AG08396 (cell line): Measurements from ENCODE around the gene CSTF1.
"Not testable (repeated sequence)": the region's sequence is repeated elsewhere in the genome, so short reads cannot be mapped to it uniquely, and the experiment has no call there.

Experiments used
- DNase-seq: peaks from one replicate; pipeline ENCODE4 v3.0.0; 2012; ENCODE audit warnings: low spot score, mixed read lengths

Gene CSTF1

GRCh38 chr20:56369179-56369578 is 23.3 kb upstream of the CSTF1 start:
- no peak for DNase-seq

- no peak for DNase-seq
Measured at GRCh38 chr20:56371977-56372376, 20.5 kb upstream of the CSTF1 start.

GRCh38 chr20:56372850-56373249 is 19.6 kb upstream of the CSTF1 start:
- DNase-seq = no peak

- peak; percentile 75 for DNase-seq
Measured at GRCh38 chr20:56373942-56374341, 18.5 kb upstream of the CSTF1 start.

GRCh38 chr20:56376331-56376730 is 16.1 kb upstream of the CSTF1 start:
- DNase-seq = no peak

GRCh38 chr20:56378386-56378785 is 14.1 kb upstream of the CSTF1 start:
- no peak for DNase-seq

- DNase-seq = peak; percentile 17
Measured at GRCh38 chr20:56380375-56380774, 12.1 kb upstream of the CSTF1 start.

GRCh38 chr20:56381501-56381900 is 10.9 kb upstream of the CSTF1 start:
- DNase-seq = no peak

- DNase-seq = no peak
Measured at GRCh38 chr20:56382696-56383095, 9.7 kb upstream of the CSTF1 start.

- DNase-seq = no peak
Measured at GRCh38 chr20:56383334-56383733, 9.1 kb upstream of the CSTF1 start.

- no peak for DNase-seq
Measured at GRCh38 chr20:56385130-56385529, 7.3 kb upstream of the CSTF1 start.

- DNase-seq = no peak
Measured at GRCh38 chr20:56386219-56386618, 6.2 kb upstream of the CSTF1 start.

- no peak for DNase-seq
Measured at GRCh38 chr20:56388882-56389281, 3.6 kb upstream of the CSTF1 start.

GRCh38 chr20:56389807-56390206 is 2.6 kb upstream of the CSTF1 start:
- no peak for DNase-seq

GRCh38 chr20:56390396-56390795 is 2.0 kb upstream of the CSTF1 start:
- not testable (repeated sequence) for DNase-seq

- DNase-seq = no peak
Measured at GRCh38 chr20:56391037-56391436, 1.4 kb upstream of the CSTF1 start.

GRCh38 chr20:56391596-56392131 is 781 bp upstream of the CSTF1 start:
- no peak for DNase-seq

- DNase-seq = no peak
Measured at GRCh38 chr20:56392881-56393482, 537 bp downstream of the CSTF1 start.

GRCh38 chr20:56393653-56394052 is 1.2 kb downstream of the CSTF1 start:
- DNase-seq = no peak

- no peak for DNase-seq
Measured at GRCh38 chr20:56395166-56395565, 2.7 kb downstream of the CSTF1 start.

- DNase-seq = peak; percentile 42
Measured at GRCh38 chr20:56400001-56400640, 7.7 kb downstream of the CSTF1 start.

GRCh38 chr20:56403465-56403864 is 11.0 kb downstream of the CSTF1 start:
- DNase-seq = no peak

- DNase-seq = not testable (repeated sequence)
Measured at GRCh38 chr20:56405356-56405755, 12.9 kb downstream of the CSTF1 start.

GRCh38 chr20:56406910-56407309 is 14.5 kb downstream of the CSTF1 start:
- no peak for DNase-seq
